ENCODE measurements around the gene DENND4C. TPM values are rescaled to one million over a fixed set of nuclear protein-coding genes. Genes with fewer than 3 reads are reported as not detected.

Gene DENND4C
- total RNA-seq, 1 experiment from 2014 or later, result 26.6 TPM

GRCh38 chr9:19310246-19310645 is 79.8 kb downstream of the DENND4C start:
- Mint-ChIP-seq H3K4me3 (no peak overlapping the region), H3K27ac (no peak overlapping the region), H3K27me3 (ENCODE audit: low read depth) (no peaks in the 10 kb centered on the region), H3K9me3 (no peaks in the 10 kb centered on the region), H3K4me1 (no peaks in the 10 kb centered on the region), H3K36me3 (ENCODE audit: insufficient read depth in 1 of 3, low read depth in 3 of 3) (peaks cover 0 to 13% (median 7%) of the 10 kb centered on the region in 3 experiments; a peak in 6 of 7 replicates)
- Histone ChIP-seq H4K91ac (ENCODE audit: insufficient read length, low read depth, low read length) (no peak overlapping the region), H3K27me3 (ENCODE audit: insufficient read depth, low read length) (no peaks in the 10 kb centered on the region), H4K20me1 (ENCODE audit: control insufficient read depth, insufficient read depth, insufficient read length) (no peaks in the 10 kb centered on the region), H2AFZ (ENCODE audit: low read length) (no peak overlapping the region), H2BK5ac (ENCODE audit: insufficient read length, low read length) (no peak overlapping the region), H3K23ac (ENCODE audit: insufficient read length, low read depth, low read length) (no peak overlapping the region), H3K79me1 (ENCODE audit: insufficient read depth, low read depth, low read length, poor library complexity, severe bottlenecking) (no peaks in the 10 kb centered on the region), H3K27ac (ENCODE audit: insufficient read length, low read depth, low read length) (no peak overlapping the region), H2BK120ac (ENCODE audit: low read depth, low read length, poor library complexity, severe bottlenecking) (no peak overlapping the region), H4K8ac (replicated peaks; ENCODE audit: insufficient read length, low read depth, low read length) (no peak overlapping the region), H3K79me2 (ENCODE audit: insufficient read depth, low read length) (no peaks in the 10 kb centered on the region), H4K5ac (ENCODE audit: insufficient read length, low read depth, low read length) (no peak overlapping the region), H2BK20ac (ENCODE audit: low read depth, low read length, poor library complexity, severe bottlenecking) (no peak overlapping the region), H3T11ph (ENCODE audit: low read length) (no peak overlapping the region), H2BK15ac (ENCODE audit: low read depth, low read length) (no peak overlapping the region), H3K9ac (ENCODE audit: extremely low read depth, insufficient read length, low read length) (no peak overlapping the region), H2BK12ac (ENCODE audit: insufficient read length, low read depth, low read length) (no peak overlapping the region), H3K56ac (ENCODE audit: insufficient read length, low read depth, low read length) (no peak overlapping the region), H3K4ac (ENCODE audit: low read depth, low read length) (no peak overlapping the region), H3K23me2 (ENCODE audit: insufficient read length, low read depth, low read length, poor library complexity, severe bottlenecking) (no peaks in the 10 kb centered on the region), H3K18ac (ENCODE audit: insufficient read length, low read depth, low read length) (no peak overlapping the region), H3K4me1 (ENCODE audit: insufficient read depth, low read length) (no peaks in the 10 kb centered on the region), H2AK5ac (ENCODE audit: insufficient read length, low read length) (no peak overlapping the region), H3K9me3 (ENCODE audit: control insufficient read depth, low read depth, low read length) (no peaks in the 10 kb centered on the region), H3K4me2 (ENCODE audit: insufficient read depth, insufficient read length, low read length) (no peak overlapping the region), H3K14ac (ENCODE audit: insufficient read depth, low read length) (no peak overlapping the region)
- no CpG with 5 or more reads among the region's 1 CpG for WGBS (ENCODE audit: extremely low coverage, insufficient read length, low lambda C conversion rate)
- no peak for TF ChIP-seq CTCF (conservative IDR thresholded peaks at IDR 0.05)
- DNase-seq, result no peak

Data from H9 (cell line).